Breast epithelium (tissue), 3 donors: ENCODE results near the gene GRIN2C.

Source experiments
- CTCF ChIP-seq, 3 donors: fragments of 450-650 bp; IDR thresholded peaks; one replicate each; pipeline ENCODE4 v1.5.1; 2016 to 2017; ENCODE audit warnings: antibody characterized with exemption in 3 of 3, mild to moderate bottlenecking in 3 of 3, moderate library complexity in 3 of 3
- POLR2AphosphoS5 ChIP-seq, 3 donors: sonication (generic); formaldehyde crosslinking; IDR thresholded peaks; one replicate each; pipeline ENCODE4 v1.6.1; 2017; ENCODE audit warnings: antibody characterized with exemption in 3 of 3

DNA sequence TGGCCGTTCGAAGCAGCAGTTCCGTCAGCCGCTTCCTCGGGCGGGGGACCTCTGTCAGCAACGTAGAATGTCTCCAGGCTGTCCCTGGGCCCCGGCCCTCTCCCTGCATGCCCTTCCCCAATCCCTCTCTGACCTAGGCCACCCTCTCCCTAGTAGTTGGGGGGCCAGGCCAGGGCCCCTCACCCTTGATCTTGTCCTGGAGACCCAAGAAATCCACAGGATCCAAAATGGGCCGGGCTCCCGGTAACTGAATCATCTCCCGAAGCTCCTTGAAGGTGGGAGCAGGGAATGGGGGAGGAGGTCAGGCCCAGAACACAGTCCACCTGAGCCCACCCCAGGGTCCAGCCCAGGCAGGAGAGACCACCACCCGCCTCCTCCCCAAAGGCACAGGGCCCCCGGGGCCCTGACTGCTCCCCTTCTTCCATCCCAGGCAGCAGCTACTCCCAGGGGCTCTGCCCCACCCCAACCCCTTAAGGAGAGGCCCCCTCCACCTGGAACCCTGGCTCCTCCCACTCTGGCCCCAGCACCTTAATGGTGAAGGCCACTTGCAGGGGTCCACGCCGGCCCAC, 4.7 kb upstream of the GRIN2C start:
- TF ChIP-seq CTCF (IDR thresholded peaks at IDR 0.05) (no peak), POLR2AphosphoS5 (IDR thresholded peaks at IDR 0.05) (no peak)
